Measurements from ENCODE around the gene DLX6.

DLX6 gene

DNA sequence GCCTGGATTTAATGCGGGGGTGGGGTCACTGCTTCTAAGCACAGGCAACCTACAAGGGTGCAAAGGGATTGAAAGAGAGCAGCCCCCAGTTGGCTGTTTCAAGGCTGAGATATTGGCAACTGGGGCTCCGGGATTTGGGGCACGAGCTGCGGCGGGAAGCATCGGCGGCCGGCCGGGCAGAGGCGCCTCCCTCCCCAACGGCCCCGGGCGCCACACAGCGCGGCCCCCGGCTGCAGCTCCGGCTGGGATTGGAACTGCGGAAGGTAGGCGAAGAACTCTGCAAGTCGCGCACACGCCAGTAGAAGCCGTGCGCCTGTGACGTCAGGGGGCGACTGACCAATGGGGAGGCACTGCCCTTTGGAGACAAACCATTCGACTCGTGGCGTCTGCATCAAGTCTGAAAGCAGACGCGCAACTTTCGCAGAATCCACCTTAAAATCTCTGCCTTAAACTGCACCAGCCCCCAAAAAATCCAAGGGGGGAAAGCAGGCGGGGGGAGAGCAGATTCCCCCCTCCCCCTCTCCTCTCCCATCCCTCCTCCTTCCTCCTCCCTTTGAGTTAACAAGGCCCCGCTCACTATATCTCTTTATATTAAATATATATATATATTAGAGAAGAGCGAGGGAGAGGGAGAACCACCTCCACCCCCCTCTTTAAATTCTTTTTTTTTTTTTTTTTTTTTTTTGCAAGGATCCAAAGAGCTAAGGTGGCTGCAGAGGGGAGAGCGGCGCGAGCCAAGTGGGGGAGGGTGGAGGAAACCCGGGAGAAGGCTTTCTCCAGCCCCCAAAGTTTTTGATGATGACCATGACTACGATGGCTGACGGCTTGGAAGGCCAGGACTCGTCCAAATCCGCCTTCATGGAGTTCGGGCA, at the start of gene DLX6:
Gene DLX6 (plus strand): TSS at position 371 of the 872 bp plus-strand sequence. CDS start 425 bp downstream, at position 796.
- CTCF ChIA-PET, result interaction anchor here (0.9 to 1.5 kb wide), 3 partner anchors 9 to 22 kb away, joined by 3 to 4 read pairs (median 3); no protein-coding TSS in a partner anchor
- DNase-seq (ENCODE audit: extremely low spot score), result no peak
- POLR2A ChIA-PET, result interaction anchor here (0.6 kb wide), 1 partner anchor 23 kb away, joined by 4 read pairs; no protein-coding TSS in a partner anchor
- TF ChIP-seq, protein P1, sequence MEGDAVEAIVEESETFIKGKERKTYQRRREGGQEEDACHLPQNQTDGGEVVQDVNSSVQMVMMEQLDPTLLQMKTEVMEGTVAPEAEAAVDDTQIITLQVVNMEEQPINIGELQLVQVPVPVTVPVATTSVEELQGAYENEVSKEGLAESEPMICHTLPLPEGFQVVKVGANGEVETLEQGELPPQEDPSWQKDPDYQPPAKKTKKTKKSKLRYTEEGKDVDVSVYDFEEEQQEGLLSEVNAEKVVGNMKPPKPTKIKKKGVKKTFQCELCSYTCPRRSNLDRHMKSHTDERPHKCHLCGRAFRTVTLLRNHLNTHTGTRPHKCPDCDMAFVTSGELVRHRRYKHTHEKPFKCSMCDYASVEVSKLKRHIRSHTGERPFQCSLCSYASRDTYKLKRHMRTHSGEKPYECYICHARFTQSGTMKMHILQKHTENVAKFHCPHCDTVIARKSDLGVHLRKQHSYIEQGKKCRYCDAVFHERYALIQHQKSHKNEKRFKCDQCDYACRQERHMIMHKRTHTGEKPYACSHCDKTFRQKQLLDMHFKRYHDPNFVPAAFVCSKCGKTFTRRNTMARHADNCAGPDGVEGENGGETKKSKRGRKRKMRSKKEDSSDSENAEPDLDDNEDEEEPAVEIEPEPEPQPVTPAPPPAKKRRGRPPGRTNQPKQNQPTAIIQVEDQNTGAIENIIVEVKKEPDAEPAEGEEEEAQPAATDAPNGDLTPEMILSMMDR (IDR thresholded peaks at IDR 0.05; ENCODE audit: control extremely low read depth, extremely low read depth, low read depth, missing control alignments), result no peak

DNA sequence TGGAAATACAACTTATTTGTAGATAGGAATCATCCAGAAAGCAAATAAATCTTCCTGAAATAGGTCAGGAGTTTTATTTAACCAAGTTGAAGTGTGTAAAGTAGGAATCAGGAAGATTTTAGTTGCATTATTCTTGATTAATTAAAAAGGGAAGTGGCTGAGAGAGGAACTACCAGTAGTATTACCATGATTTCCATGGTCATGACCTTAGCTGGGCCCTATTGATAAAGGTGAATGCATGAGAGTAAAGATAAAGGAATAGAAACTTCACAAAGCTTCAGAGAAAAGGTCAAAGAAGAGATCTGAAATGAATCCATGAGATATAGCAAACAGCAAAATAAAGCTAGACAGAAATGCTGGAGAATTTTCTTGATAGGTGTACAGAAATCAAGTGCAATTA, 46.2 kb upstream of the DLX6 start:
- TF ChIP-seq, protein P1 (IDR thresholded peaks at IDR 0.05; ENCODE audit: control extremely low read depth, extremely low read depth, low read depth, missing control alignments), result no peak
- POLR2A ChIA-PET, result no interaction called here
- CTCF ChIA-PET, result no interaction called here
- DNase-seq (ENCODE audit: extremely low spot score), result no peak

DNA sequence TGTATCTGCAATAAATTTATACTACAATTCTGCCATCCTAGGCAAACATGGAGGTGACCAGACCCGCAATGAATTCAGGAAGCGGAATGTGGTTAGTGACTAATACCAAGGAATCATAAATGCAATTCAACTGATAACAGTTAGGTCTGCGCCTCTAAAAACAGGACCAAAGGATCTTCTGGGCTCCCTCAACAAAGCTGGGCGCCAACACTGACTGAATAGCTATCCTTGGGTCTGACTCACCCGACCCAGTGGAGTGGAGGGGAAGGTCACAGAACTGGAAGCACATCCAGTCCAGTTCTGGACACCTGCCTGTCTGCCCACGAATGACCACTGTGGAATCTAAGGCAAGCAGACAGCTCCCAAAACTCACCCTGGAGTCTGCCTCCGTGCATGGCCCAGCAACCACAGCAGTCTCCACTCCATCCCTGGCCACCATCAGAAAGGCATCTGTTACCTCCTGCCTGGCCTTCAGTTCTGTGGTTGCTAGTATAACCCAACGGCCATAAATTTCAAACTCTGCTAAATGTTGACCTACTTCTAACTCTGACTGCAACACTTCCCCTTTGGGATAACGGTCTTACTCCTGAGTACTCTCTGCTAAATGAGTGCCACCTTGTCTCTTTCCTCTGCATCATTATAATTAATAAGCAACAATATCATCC, 43.0 kb upstream of the DLX6 start:
- CTCF ChIA-PET, result no interaction called here
- no peak for DNase-seq (ENCODE audit: extremely low spot score)
- POLR2A ChIA-PET, result no interaction called here
- TF ChIP-seq, protein P1 (IDR thresholded peaks at IDR 0.05; ENCODE audit: control extremely low read depth, extremely low read depth, low read depth, missing control alignments), result no peak

DNA sequence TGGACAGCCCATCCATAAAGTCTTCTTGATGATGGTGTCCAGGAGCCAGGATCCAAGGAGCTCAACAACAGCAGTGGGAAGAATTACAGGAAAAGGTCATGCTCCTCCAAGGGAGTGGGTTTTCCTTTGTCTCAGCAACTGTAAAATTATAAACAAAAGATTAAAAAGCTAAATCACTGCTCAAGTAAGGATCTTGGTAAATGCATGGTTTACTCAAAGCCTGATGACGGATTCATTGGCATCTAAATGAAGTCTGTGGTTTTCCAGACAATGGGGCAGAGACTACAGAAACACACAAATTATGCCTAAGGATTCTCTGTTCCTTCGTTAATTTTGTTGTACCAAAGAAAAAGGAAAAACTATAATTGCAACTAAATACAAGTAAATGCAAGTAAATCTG, 36.4 kb upstream of the DLX6 start:
- POLR2A ChIA-PET, result no interaction called here
- DNase-seq (ENCODE audit: extremely low spot score), result no peak
- CTCF ChIA-PET, result no interaction called here
- TF ChIP-seq, protein P1 (IDR thresholded peaks at IDR 0.05; ENCODE audit: control extremely low read depth, extremely low read depth, low read depth, missing control alignments), result no peak

DNA sequence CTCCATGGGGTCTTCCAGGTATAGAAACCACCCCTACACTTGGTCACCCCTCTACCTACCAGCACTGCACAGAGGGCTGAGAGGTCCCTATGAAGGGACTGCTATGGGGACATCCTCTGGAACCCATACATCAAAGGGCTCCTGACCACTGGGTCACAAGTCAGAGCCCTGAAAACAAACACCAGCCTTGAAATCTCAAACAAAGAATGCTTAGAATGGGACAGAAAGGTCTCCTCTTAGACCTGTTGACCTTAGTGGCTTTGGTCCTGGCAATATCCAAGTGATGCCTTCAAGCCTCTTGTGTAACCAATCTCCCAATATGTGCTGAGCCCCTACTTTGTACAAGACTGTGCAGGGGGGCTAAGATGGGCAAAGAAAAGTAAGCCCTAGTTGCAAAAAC, 34.6 kb upstream of the DLX6 start:
- ChIA-PET CTCF (no interaction called here), POLR2A (no interaction called here)
- TF ChIP-seq, protein P1 (IDR thresholded peaks at IDR 0.05; ENCODE audit: control extremely low read depth, extremely low read depth, low read depth, missing control alignments), result no peak
- DNase-seq (ENCODE audit: extremely low spot score), result no peak

DNA sequence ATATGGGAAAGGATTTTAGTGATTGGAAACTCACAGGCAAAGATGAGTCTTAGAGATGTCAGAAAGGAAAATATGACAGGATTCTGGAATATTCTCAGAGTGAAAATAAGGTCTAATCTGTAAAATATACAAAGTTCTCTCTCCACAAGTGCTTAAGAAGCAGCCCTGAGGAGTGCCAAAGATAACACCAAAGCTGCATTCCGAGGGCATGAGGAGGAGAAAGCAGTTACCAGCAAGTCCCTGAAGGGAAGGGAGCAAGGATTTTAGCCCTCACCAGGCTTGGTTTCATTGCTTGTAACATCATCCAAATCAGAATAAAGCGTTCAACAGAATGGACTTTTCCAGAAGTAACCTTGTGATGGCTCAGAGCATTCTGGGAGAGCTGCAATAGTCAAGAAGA, 31.4 kb upstream of the DLX6 start:
- ChIA-PET POLR2A (no interaction called here), CTCF (no interaction called here)
- no peak for DNase-seq (ENCODE audit: extremely low spot score)
- TF ChIP-seq, protein P1 (IDR thresholded peaks at IDR 0.05; ENCODE audit: control extremely low read depth, extremely low read depth, low read depth, missing control alignments), result no peak

Measured in GM10248 (cell line).